ENCODE results near the gene RTEL1.
"Not testable (repeated sequence)": the region's sequence is repeated elsewhere in the genome, so short reads cannot be mapped to it uniquely, and the experiment has no call there.

Gene RTEL1

DNA sequence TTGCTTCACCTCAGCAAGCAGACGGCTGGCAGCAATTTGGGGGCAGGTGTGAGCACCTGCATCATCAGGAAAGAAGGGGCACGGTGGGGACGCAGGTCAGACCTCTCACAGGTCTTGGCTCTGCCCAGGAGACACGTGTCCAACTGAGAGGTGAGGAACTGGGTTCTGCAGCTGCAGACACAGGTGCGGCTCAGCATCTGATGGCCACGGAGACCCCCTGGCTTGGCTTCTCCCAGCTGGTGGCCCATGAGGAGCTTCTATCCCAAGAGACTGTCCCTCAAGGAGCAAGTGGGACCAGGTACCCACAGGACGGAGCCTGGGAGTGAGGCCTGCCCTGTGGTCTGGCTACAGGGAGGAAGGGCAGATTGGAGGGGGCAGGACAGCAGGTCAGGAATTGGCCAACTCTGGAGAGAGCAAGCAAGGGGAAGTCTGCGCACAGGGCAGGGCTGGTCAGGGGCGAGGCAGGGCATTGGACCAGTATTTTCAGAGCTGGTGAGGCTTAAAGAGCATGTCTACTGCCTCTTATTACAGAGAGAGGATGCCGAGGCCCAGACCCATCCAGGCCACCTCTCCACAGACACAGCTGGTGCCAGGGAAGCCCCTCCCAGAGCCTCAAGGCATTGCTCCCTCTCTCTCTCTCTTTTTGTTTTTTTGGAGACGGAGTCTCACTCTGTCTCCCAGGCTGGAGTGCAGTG lies 9.1 kb upstream of the RTEL1 start:
- no peak for TF ChIP-seq CTCF (IDR thresholded peaks at IDR 0.05; ENCODE audit: insufficient read depth, low read length, missing control alignments)
- ChIA-PET CTCF (no interaction called here), POLR2A (no interaction called here)
- H3K4me3 ChIP-seq (ENCODE audit: low read depth, low read length), result no peak overlapping the region
- DNase-seq (ENCODE audit: low read depth, low spot score), result no peak

GRCh38 chr20:63650486-63650885 lies 7.6 kb upstream of the RTEL1 start:
- DNase-seq (ENCODE audit: low read depth, low spot score); POLR2A ChIA-PET; H3K4me3 ChIP-seq (ENCODE audit: low read depth, low read length); CTCF ChIA-PET: not testable (repeated sequence)

DNA sequence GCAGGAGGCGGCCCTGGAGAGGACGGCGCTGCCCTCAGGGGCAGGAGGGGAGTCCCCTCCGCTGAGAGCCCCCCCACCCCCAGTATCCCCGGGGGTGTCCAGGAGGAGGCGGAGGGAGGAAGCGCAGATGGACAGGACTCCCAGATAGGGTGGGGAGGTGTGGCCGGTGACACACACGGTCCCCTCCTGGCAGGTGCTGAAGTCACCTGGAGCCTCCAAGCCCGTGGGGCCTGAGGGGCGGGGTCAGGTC lies 6.2 kb upstream of the RTEL1 start:
- peak overlapping the region; percentile 55; the same call in 1 of the 2 replicates for H3K4me3 ChIP-seq (ENCODE audit: low read depth, low read length)
- no peak for TF ChIP-seq CTCF (IDR thresholded peaks at IDR 0.05; ENCODE audit: insufficient read depth, low read length, missing control alignments)
- DNase-seq (ENCODE audit: low read depth, low spot score), result no peak
- POLR2A ChIA-PET, result no interaction called here
- CTCF ChIA-PET, result interaction anchor here (1.0 kb wide), 1 partner anchor 8 kb away, joined by 4 read pairs; no protein-coding TSS in a partner anchor

DNA sequence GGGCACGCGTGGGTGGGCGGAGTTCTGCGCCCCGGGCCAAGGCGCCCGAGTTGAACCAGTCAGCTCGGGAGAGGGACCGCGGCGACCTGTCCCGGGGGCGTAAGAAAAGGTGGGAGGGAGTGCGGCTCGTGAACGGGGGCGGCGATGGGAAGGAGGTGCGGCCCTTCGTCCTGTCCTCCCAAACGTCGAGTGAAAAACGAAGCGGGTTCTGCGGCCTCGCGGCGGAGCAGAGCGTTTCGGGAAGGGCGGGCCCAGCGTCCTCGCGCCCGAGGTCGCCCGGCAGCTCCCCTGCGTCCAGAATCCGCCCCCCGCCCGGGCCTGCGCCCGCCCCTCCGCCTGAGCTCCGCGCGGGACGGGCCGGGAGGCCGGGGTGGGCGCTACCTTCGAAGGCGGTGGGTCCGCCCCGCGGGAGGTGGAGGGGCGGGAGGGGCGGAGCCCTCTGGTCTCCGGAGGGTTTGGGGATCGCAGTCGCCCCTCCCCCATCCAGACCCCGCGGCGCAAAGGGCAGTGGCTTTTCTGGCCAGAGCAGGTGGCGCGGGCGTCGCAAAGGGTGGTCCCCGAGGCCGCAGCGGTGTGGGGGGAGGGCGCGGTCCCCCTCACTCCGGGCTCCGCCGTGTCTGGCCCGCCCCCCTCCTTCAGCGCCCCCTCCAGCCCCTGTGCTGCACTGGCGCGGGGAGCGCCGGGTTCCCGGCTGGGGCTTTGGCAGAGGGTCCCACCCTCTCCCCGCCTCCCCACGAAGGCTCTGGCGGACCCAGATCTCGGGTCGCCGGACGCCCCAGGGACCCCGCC lies 5.7 kb upstream of the RTEL1 start:
- no peak for DNase-seq (ENCODE audit: low read depth, low spot score)
- CTCF ChIA-PET, result interaction anchor here (1.0 kb wide), 2 partner anchors 9 to 322 kb away, joined by 3 to 4 read pairs; no protein-coding TSS in a partner anchor
- TF ChIP-seq CTCF (IDR thresholded peaks at IDR 0.05; ENCODE audit: insufficient read depth, low read length, missing control alignments), result no peak
- peak overlapping the region; percentile 55 for H3K4me3 ChIP-seq (ENCODE audit: low read depth, low read length)
- POLR2A ChIA-PET, result no interaction called here

DNA sequence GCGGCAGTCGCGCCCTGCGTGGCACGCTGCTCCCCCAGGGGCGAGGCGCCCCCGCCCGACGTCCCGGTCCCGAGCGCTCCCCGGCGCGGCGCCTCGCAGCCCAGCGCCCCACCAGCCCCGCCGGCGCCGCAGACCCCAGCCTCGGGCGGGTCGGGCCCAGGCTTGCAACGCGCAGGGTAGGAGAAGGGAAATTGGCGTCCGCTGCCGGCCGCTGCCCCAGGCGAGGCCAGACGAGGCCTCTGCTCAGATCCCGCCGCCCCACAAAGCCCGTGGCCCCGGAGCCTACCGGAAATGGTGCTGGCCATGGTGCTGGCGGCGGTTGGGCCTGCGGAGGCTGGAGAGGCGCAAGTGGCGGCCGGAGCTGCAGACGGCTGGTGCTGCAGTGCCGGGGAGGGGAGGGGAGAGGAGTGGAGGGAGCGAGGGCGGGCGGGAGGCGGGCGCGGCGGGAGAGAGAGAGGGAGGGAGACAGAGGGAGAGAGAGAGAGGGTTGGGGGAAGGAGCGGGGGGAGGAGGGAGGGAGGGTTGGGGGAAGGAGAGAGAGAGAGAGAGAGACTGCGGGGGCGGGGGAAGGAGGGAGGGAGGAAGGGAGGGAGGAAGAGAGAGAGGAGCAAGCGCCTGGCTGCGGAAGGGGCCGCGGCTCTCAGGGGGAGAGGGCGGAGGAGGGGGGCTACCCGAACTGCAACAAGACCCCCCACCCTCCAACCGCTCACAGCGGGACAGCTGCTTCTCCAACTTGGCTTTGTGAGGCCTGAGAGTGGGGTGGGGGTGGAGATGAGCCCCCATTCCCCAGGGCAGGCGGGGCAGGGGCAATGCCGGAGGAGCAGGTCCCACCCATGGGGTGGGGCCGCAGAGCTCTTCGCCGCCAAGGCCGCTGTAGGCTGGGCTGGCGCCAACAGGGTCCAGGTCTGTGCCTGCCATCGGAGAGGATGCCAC lies 4.8 kb upstream of the RTEL1 start, which contains the start of gene STMN3:
STMN3 (minus strand) TSS at position 384 of the 933 bp plus-strand sequence; CDS start at position 305, 79 bp downstream.
- DNase-seq (ENCODE audit: low read depth, low spot score), result peak; percentile 9
- no peak for TF ChIP-seq CTCF (IDR thresholded peaks at IDR 0.05; ENCODE audit: insufficient read depth, low read length, missing control alignments)
- POLR2A ChIA-PET, result no interaction called here
- peak within 1 kb of the TSS; percentile 55 for H3K4me3 ChIP-seq (ENCODE audit: low read depth, low read length)
- CTCF ChIA-PET, result interaction anchor here (1.0 kb wide), 1 partner anchor 321 kb away, joined by 3 read pairs; no protein-coding TSS in a partner anchor

GRCh38 chr20:63653974-63654668 lies 4.0 kb upstream of the RTEL1 start:
- TF ChIP-seq CTCF (IDR thresholded peaks at IDR 0.05; ENCODE audit: insufficient read depth, low read length, missing control alignments), result no peak
- H3K4me3 ChIP-seq (ENCODE audit: low read depth, low read length), result no peak overlapping the region; the same call in 1 of the 2 replicates
- ChIA-PET CTCF (no interaction called here), POLR2A (no interaction called here)
- no peak for DNase-seq (ENCODE audit: low read depth, low spot score)

Measured in AG04449 (cell line).